ENCODE data around the gene KDM4B. TPM values are rescaled to one million over a fixed set of nuclear protein-coding genes. Genes with fewer than 3 reads are reported as not detected.

The KDM4B gene
- polyA plus RNA-seq, 3 donors: 6.4 to 22.7 (median 12.7) TPM

- Histone ChIP-seq H3K79me2 (ENCODE audit: insufficient read depth, low read length) (peaks cover 88% of the 10 kb centered on the region), H3K4me1 (ENCODE audit: control insufficient read depth in 1 of 2, insufficient read depth in 2 of 2, low read length in 2 of 2) (no peaks in the 10 kb centered on the region), H3K9ac (ENCODE audit: insufficient read depth, low read length, poor library complexity, severe bottlenecking) (no peak overlapping the region), H2AFZ (ENCODE audit: insufficient read depth, low read depth, low read length, poor library complexity, severe bottlenecking) (no peak overlapping the region), H3K36me3 (replicated peaks in 1 of 2; ENCODE audit: control insufficient read depth in 1 of 2, insufficient read depth in 2 of 2, low read length in 2 of 2) (peaks cover 8 to 11% of the 10 kb centered on the region in 2 donors), H3K4me2 (replicated peaks; ENCODE audit: extremely low read depth, low read length, poor library complexity, severe bottlenecking) (no peak overlapping the region), H3K27ac (ENCODE audit: low read depth in 1 of 2, low read length in 2 of 2) (no peak overlapping the region), H3K9me3 (replicated peaks in 1 of 2; ENCODE audit: control insufficient read depth in 1 of 2, insufficient read depth in 1 of 2, low read length in 2 of 2) (peaks cover 0 to 6% of the 10 kb centered on the region in 2 donors), H3K4me3 (replicated peaks in 1 of 3; ENCODE audit: low read depth in 2 of 3, low read length in 3 of 3) (no peak overlapping the region), H3K27me3 (ENCODE audit: control insufficient read depth in 2 of 2, insufficient read depth in 2 of 2, low read length in 2 of 2) (no peaks in the 10 kb centered on the region), H4K20me1 (ENCODE audit: insufficient read depth, low read length) (peaks cover 100% of the 10 kb centered on the region)
- 80% methylated on average over 2 of the region's 9 CpGs for WGBS (ENCODE audit: insufficient coverage)
- H3K9me3 Mint-ChIP-seq: peaks cover 0 to 11% (median 0%) of the 10 kb centered on the region in 7 donors
- no peak for DNase-seq
- H3K36me3 Mint-ChIP-seq: peaks cover 23 to 31% of the 10 kb centered on the region in 2 donors
- no peak overlapping the region for H3K4me3 Mint-ChIP-seq
- peaks cover 0 to 2% (median 0%) of the 10 kb centered on the region in 3 donors for H3K27me3 Mint-ChIP-seq (ENCODE audit: low read depth in 3 of 3)
- no peak overlapping the region for H3K27ac Mint-ChIP-seq
- no peak for TF ChIP-seq CTCF (IDR thresholded peaks at IDR 0.05)
- intact Hi-C loops (cut with micrococcal nuclease): no loop called here
- H3K4me1 Mint-ChIP-seq: peaks cover 2% of the 10 kb centered on the region
Measured at GRCh38 chr19:4991538-4991937, 22.6 kb downstream of the KDM4B start.

DNA sequence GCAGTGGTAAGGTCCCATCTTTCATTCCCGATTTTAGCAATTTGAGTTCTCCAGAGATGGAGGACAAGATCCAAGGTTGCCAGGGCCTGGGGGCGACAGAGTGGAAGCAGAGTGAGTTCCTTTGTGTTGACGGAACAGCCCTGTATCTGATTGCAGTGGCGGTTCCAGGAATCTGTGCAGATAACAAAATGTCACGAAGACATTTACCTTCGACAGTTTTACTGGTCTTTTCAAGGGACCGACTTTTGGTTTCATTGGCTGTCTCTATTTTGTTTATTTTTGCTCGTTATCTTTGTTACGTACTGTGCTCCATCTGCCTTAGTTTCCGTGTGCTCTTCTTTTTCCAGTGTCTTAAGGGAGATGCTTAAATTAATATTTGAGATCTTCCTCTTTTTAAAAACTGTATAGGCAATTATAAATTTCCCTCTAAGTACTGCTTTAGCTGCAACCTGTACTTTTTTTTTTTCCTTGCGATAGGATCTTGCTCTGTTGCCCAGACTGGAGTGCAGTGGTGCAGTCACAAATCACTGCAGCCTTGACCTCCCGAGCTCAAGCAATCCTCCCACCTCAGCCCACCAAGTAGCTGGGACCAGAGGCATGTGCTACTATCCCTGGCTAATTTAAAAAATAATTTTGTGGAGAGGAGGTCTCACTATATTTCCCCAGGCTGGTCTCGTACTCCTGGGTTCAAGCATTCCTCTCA, 23.2 kb downstream of the KDM4B start:
- peaks cover 2% of the 10 kb centered on the region for H3K4me1 Mint-ChIP-seq
- Histone ChIP-seq H3K9ac (ENCODE audit: insufficient read depth, low read length, poor library complexity, severe bottlenecking) (no peak overlapping the region), H3K4me3 (replicated peaks in 1 of 3; ENCODE audit: low read depth in 2 of 3, low read length in 3 of 3) (no peak overlapping the region), H3K36me3 (replicated peaks in 1 of 2; ENCODE audit: control insufficient read depth in 1 of 2, insufficient read depth in 2 of 2, low read length in 2 of 2) (peaks cover 12 to 17% of the 10 kb centered on the region in 2 donors), H3K79me2 (ENCODE audit: insufficient read depth, low read length) (peaks cover 90% of the 10 kb centered on the region), H3K4me2 (replicated peaks; ENCODE audit: extremely low read depth, low read length, poor library complexity, severe bottlenecking) (no peak overlapping the region), H2AFZ (ENCODE audit: insufficient read depth, low read depth, low read length, poor library complexity, severe bottlenecking) (no peak overlapping the region), H4K20me1 (ENCODE audit: insufficient read depth, low read length) (peaks cover 100% of the 10 kb centered on the region), H3K9me3 (replicated peaks in 1 of 2; ENCODE audit: control insufficient read depth in 1 of 2, insufficient read depth in 1 of 2, low read length in 2 of 2) (peaks cover 0 to 6% of the 10 kb centered on the region in 2 donors), H3K4me1 (ENCODE audit: control insufficient read depth in 1 of 2, insufficient read depth in 2 of 2, low read length in 2 of 2) (no peaks in the 10 kb centered on the region), H3K27ac (ENCODE audit: low read depth in 1 of 2, low read length in 2 of 2) (no peak overlapping the region), H3K27me3 (ENCODE audit: control insufficient read depth in 2 of 2, insufficient read depth in 2 of 2, low read length in 2 of 2) (no peaks in the 10 kb centered on the region)
- no peak for DNase-seq
- H3K36me3 Mint-ChIP-seq: peaks cover 28 to 36% of the 10 kb centered on the region in 2 donors
- H3K9me3 Mint-ChIP-seq: peaks cover 0 to 11% (median 0%) of the 10 kb centered on the region in 7 donors
- peak overlapping the region in 1 of 7 donors; percentile 6 for H3K27ac Mint-ChIP-seq
- H3K27me3 Mint-ChIP-seq (ENCODE audit: low read depth in 3 of 3): peaks cover 0 to 2% (median 0%) of the 10 kb centered on the region in 3 donors
- no peak for TF ChIP-seq CTCF (IDR thresholded peaks at IDR 0.05)
- intact Hi-C loops (cut with micrococcal nuclease): no loop called here
- no peak overlapping the region for H3K4me3 Mint-ChIP-seq
- WGBS (ENCODE audit: insufficient coverage): 100% methylated on average over 7 of the region's 13 CpGs

Data from CD14-positive monocyte (primary cell).